Measurements from ENCODE around the gene PLOD3.

GRCh38 chr7:101189109-101189508 lies 28.3 kb downstream of the PLOD3 start:
- TF ChIP-seq CTCF (IDR thresholded peaks at IDR 0.05; ENCODE audit: low read length), result no peak
- TF ChIP-seq EZH2 (IDR thresholded peaks at IDR 0.05; ENCODE audit: borderline replicate concordance, low read length), result no peak
